ENCODE data around the gene RUNX2. TPM values are rescaled to one million over a fixed set of nuclear protein-coding genes. Genes with fewer than 3 reads are reported as not detected.
"Not testable (repeated sequence)": the region's sequence is repeated elsewhere in the genome, so short reads cannot be mapped to it uniquely, and the experiment has no call there.

Gene RUNX2
- total RNA-seq = 13.9 and 34.1 TPM in 2 replicates

- DNase-seq (ENCODE audit: low read depth) = peak; percentile 92
Measured at GRCh38 chr6:45327956-45328522, at the start of gene RUNX2. TSS of gene RUNX2 (plus strand) at chr6:45328330. CDS start at chr6:45328727, 397 bp downstream.

- no peak for DNase-seq (ENCODE audit: low read depth)
Measured at GRCh38 chr6:45278367-45278766, 49.8 kb upstream of the RUNX2 start.

DNA sequence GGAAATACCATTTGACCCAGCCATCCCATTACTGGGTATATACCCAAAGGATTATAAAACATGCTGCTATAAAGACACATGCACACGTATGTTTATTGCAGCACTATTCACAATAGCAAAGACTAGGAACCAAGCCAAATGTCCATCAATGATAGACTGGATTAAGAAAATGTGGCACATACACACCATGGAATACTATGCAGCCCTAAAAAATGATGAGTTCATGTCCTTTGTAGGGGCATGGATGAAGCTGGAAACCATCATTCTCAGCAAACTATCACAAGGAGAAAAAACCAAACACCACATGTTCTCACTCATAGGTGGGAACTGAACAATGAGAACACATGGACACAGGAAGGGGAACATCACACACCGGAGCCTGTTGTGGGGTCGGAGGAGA lies 41.4 kb upstream of the RUNX2 start:
- DNase-seq (ENCODE audit: low read depth) = not testable (repeated sequence)

DNA sequence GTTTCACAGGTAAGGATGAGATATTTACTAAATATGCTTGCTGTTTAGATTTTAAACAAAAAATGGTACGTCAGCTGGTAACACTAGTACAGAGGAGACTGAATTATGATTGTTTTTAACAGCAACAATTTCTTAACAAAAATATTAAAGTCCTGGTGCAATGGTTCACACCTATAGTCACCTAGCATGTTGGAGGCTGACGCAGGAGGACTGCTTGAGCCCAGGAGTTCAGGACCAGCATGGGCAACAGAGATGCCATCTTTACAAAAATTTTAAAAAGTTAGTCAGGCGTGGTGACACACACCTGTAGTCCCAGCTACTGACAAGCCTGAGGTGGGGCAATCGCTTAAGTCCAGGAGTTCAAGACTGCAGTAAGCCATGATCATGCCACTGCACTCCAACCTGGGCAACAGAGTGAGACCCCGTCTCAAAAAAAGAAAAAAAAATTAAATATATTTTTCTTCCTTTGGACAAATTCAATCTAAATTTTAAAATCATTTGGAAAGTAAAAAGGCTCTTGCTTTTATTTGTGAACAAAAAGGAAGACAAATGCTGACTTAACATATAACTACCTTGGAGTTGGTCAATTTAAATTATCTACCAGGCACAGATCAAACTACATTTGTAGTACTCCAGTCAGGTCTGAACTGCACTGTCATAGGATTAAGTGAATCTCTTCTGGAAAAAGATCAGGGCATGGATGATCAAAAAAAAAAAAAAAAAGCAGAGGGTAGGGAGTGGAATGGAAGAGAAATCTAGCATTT lies 38.2 kb upstream of the RUNX2 start:
- no peak for DNase-seq (ENCODE audit: low read depth)

- DNase-seq (ENCODE audit: low read depth) = no peak
Measured at GRCh38 chr6:45293306-45293705, 34.8 kb upstream of the RUNX2 start.

- DNase-seq (ENCODE audit: low read depth) = not testable (repeated sequence)
Measured at GRCh38 chr6:45294065-45294701, 33.9 kb upstream of the RUNX2 start.

DNA sequence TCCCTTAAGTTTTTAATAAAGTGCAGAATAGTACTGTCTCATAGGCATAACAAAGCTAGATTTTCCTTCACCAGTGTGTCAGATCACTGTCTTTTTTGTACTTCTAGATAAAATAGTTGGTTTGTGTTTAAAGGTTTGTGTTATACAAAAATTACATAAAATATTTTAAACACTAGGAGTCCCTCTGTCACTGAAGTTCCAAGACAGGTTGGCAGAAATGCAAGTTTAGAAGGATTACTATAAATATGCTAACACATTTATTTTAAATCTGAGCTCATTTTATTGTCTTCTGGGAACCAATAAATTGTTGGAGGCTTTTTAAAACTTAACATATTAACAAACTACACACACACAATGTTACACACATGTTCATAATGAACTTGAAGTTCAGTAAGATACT lies 30.8 kb upstream of the RUNX2 start:
- no peak for DNase-seq (ENCODE audit: low read depth)

GRCh38 chr6:45299096-45299581 lies 29.0 kb upstream of the RUNX2 start:
- no peak for DNase-seq (ENCODE audit: low read depth)

GRCh38 chr6:45300736-45301135 lies 27.4 kb upstream of the RUNX2 start:
- no peak for DNase-seq (ENCODE audit: low read depth)

DNA sequence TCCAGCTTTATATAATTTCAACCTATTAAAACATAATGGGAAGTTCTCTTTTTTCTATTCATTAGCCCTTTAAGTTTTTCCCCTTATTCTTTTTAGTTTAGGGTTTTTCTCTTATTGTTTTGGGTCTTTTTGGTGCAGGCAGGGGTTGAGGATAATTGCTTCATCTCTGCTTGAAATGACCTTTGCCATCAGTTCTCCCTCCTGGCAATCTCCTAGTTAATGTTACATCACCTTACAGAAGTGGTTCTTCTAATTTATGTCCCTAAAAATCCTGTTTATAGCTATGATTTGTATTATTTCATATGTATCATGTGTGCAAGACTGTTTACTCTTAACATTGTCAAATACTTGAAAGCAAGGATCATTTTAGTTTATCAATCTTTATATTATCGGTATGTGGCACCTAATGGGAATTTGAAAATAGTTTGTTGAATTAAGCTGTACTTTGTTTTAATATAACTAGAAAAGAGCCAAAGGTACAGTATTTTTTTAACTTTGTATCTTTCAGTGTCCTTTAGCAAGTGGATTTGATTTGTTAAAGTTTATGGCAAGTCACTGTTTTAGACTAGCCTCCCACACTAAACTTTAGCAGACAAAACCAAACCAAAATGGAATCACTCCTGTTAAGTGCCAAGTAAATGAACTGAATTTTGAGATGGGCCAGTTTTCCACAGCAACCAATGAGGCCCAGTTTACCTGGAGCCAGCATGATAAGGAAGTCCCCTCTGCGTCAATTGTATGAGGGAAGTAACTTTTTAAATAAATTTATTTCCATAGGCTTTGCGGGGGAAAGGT lies 26.6 kb upstream of the RUNX2 start:
- DNase-seq (ENCODE audit: low read depth) = no peak

DNA sequence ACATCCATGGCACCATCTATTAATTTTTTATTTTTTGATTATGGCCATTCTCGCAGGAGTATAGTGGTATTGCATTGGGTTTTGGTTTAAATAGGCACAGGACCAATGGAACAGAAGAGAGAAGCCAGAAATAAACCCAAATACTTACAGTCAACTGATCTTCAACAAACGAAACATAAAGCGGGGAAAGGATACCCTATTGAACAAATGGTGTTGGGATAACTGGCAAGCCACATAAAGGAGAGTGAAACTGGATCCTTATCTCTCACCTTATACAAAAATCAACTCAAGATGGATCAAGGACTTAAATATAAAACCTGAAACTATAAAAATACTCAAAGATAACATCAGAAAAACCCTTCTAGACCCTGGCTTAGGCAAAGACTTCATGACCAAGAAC lies 25.3 kb upstream of the RUNX2 start:
- no peak for DNase-seq (ENCODE audit: low read depth)

DNA sequence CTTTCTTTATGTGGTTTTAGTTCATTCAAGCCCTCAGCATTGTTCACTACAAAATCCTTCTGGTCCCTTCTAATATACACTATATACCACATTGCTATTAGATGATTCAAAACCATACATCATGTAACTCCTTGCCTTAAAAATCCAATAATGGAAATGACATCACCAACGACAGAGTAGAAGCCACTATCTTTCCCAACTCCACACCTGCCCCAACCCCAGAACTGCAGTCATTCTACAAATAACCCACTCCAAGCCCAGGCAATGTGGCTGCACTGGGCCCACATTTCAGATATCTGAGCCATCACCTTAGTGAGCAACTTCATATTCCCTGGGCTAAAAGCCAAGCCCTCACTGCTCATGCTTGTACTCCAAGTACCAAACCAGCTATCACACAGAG lies 22.6 kb upstream of the RUNX2 start:
- no peak for DNase-seq (ENCODE audit: low read depth)

GRCh38 chr6:45310118-45310788 lies 17.9 kb upstream of the RUNX2 start:
- DNase-seq (ENCODE audit: low read depth) = no peak

DNA sequence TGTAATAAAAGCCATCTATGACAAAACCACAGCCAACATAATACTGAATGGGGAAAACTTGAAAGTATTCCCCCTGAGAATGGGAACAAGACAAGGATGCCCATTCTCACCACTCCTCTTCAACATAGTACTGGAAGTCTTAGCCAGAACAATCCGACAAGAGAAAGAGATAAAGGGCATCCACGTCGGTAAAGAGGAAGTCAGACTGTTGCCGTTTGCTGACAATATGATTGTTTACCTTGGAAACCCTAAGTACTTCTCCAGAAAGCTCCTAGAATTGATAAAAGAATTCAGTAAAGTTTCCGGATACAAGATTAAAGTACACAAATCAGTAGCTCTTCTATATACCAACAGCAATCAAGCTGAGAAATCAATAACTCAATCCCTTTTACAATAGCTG lies 14.0 kb upstream of the RUNX2 start:
- DNase-seq (ENCODE audit: low read depth) = no peak

DNA sequence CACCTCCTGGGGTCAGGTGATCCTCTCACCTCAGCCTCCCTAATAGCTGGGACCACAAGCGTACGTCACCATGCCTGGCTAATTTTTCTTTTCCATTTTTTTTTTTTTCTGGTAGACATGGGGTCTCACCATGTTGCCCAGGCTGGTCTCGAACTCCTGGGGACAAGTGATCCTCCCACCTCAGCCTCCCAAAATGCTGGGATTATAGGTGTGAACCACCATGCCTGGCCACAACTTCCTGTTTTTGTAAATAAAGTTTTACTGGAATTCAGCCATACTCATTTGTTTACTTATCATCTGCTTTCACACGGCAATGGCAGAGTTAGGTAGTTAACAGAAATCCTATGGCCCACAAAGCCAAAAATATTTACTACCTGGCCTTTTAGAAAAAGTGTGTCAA lies 7.8 kb upstream of the RUNX2 start:
- no peak for DNase-seq (ENCODE audit: low read depth)

DNA sequence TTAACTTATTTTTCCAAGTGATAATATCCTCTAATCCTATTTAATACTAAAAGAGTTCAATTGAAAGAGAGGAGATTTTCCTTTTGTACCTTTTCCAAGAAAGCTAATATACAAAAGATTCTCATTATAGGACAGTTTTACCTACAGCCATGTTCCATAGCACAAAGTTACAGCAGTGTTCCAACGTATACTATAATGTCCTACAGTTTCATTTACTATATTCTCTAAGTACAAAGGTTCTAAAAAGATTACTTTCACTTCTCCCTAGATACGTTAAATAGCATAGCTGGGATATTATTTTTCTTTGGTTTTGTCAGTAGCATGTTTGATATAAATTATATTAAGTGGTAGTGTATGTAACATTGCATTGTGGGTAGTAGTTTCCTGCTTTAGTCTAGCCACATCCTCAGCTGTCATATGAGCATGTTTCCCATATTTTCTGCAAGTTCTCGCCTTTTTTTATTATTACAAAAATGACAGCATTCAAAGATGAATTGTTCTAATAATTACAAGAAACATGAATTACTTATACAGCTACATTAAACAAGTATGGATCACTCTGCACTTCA lies 4.4 kb upstream of the RUNX2 start:
- no peak for DNase-seq (ENCODE audit: low read depth)

DNA sequence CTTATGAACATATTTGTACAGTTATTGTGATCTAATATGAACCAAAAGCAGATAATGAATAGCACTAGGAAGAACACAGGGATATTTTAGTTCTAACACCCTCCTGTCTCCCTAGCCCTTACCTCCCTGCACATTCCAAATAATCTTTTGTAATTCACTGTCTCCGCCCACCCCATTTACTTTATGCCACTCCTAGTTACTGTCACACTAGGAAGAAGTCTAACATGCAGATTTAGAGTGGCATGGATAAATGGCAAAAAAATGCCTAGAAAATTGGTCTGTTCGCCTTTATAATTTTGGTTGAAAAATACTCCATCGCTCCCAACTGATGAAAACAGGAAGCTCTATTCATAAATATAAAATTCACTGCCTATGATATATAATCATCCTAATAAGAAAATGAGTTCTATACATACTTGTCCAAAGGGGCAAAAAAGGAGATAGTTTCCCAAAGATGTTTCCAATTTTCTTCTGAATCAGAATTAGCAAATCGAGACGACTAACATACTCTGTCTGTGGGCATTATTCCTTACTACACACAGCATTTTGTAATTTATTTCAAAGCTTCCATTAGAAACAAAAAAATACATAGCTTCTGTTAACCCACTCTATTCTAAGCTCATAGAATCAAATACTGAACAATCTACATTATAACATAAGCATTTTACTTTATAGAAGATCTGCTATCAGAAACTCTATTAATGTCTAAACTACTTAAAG lies 1.3 kb upstream of the RUNX2 start:
- peak; percentile 20 for DNase-seq (ENCODE audit: low read depth)

- DNase-seq (ENCODE audit: low read depth) = no peak
Measured at GRCh38 chr6:45328523-45328922, 393 bp downstream of the RUNX2 start.

DNA sequence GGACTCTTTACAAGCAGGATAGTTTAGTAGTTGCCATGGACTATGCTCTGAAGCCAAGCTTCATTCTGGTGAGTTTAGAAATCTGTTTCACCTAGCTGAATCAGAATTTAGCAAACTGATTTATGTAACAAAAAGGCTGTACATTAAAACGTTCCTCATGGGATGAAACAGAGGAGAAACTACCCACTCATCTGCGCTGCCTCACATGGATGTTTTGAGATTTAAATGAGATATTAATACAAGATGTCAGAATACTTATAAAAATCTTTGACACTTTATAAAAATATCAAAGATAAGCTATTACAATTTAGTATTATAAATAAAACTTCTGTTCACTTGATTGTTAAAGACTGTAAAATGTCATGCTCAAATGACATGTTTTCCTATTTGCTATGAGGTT lies 16.8 kb downstream of the RUNX2 start:
- DNase-seq (ENCODE audit: low read depth) = no peak

DNA sequence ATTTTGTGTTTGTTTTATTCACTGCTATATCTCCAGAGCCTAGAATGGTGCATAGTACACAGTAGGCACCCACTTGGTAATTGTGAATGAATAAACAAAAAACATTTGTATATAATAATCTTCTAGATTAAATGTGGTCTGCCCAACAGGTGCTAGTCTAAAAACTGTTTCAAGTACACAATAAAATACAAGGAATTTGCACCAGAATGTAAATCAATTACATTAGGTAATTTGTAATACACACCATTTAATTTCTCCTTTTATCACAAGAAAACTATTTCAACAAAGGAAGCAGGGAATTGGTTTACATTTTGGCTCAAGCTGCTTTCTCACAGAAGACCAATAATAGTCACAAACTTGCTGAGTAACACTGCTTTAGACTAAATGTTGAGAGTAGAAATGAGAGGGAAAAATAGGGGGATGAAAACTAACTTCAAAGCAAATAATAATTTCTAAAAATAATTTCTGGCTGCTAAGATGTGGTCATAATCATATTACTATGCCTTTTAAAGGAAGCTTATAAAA lies 22.1 kb downstream of the RUNX2 start:
- DNase-seq (ENCODE audit: low read depth) = no peak

Data from renal cortical epithelial cell (primary cell).